ENCODE measurements around the gene SMOC2. TPM values are rescaled to one million over a fixed set of nuclear protein-coding genes. Genes with fewer than 3 reads are reported as not detected.
"Not testable (repeated sequence)": the region's sequence is repeated elsewhere in the genome, so short reads cannot be mapped to it uniquely, and the experiment has no call there.

SMOC2 gene
- total RNA-seq, 4 donors from 2014 or later, result 10.7 to 14.9 (median 13.7) TPM

GRCh38 chr6:168690271-168690670 lies 249.3 kb downstream of the SMOC2 start:
- Histone ChIP-seq H3K36me3 (no peaks in the 10 kb centered on the region), H3K27ac (no peak overlapping the region), H3K4me1 (no peaks in the 10 kb centered on the region), H3K4me3 (no peak overlapping the region), H3K9me3 (no peaks in the 10 kb centered on the region), H3K27me3 (no peaks in the 10 kb centered on the region)
- DNase-seq, result no peak
- no peak for TF ChIP-seq CTCF (IDR thresholded peaks at IDR 0.05)
- no peak for TF ChIP-seq POLR2A (IDR thresholded peaks at IDR 0.05)

GRCh38 chr6:168691774-168692173 lies 250.8 kb downstream of the SMOC2 start:
- Histone ChIP-seq H3K27me3 (no peaks in the 10 kb centered on the region), H3K4me1 (no peaks in the 10 kb centered on the region), H3K36me3 (no peaks in the 10 kb centered on the region), H3K9me3 (no peaks in the 10 kb centered on the region), H3K27ac (no peak overlapping the region), H3K4me3 (no peak overlapping the region)
- TF ChIP-seq CTCF (IDR thresholded peaks at IDR 0.05) (no peak), POLR2A (IDR thresholded peaks at IDR 0.05) (no peak)
- DNase-seq, result no peak

- TF ChIP-seq POLR2A (IDR thresholded peaks at IDR 0.05) (no peak), CTCF (IDR thresholded peaks at IDR 0.05) (no peak)
- H3K9me3 ChIP-seq, result no peaks in the 10 kb centered on the region
- H3K4me3 ChIP-seq, result no peak overlapping the region
- H3K4me1 ChIP-seq, result no peaks in the 10 kb centered on the region
- H3K27me3 ChIP-seq, result no peaks in the 10 kb centered on the region
- H3K36me3 ChIP-seq, result no peaks in the 10 kb centered on the region
- no peak for DNase-seq
- no peak overlapping the region for H3K27ac ChIP-seq
Measured at GRCh38 chr6:168692193-168692914, 251.4 kb downstream of the SMOC2 start.

- not testable (repeated sequence) for H3K4me1 ChIP-seq, H3K9me3 ChIP-seq, H3K4me3 ChIP-seq, H3K27me3 ChIP-seq, H3K27ac ChIP-seq, H3K36me3 ChIP-seq, DNase-seq
Measured at GRCh38 chr6:168692915-168693257, 251.9 kb downstream of the SMOC2 start.

GRCh38 chr6:168694797-168695196 lies 253.8 kb downstream of the SMOC2 start:
- H3K36me3 ChIP-seq, DNase-seq, H3K9me3 ChIP-seq: not testable (repeated sequence)

GRCh38 chr6:168695701-168696100 lies 254.7 kb downstream of the SMOC2 start:
- no peak overlapping the region for H3K27ac ChIP-seq
- TF ChIP-seq POLR2A (IDR thresholded peaks at IDR 0.05) (no peak), CTCF (IDR thresholded peaks at IDR 0.05) (no peak)
- H3K9me3 ChIP-seq, result no peaks in the 10 kb centered on the region
- H3K27me3 ChIP-seq, result no peaks in the 10 kb centered on the region
- no peaks in the 10 kb centered on the region for H3K4me1 ChIP-seq
- DNase-seq, result no peak
- no peak overlapping the region for H3K4me3 ChIP-seq
- no peaks in the 10 kb centered on the region for H3K36me3 ChIP-seq

More at GRCh38 chr6:168694797-168695196, 253.8 kb downstream of the SMOC2 start:
- H3K27me3 ChIP-seq, H3K27ac ChIP-seq, H3K4me3 ChIP-seq, H3K4me1 ChIP-seq: not testable (repeated sequence)

GRCh38 chr6:168698923-168699322 lies 257.9 kb downstream of the SMOC2 start:
- Histone ChIP-seq H3K36me3 (no peaks in the 10 kb centered on the region), H3K4me3 (no peak overlapping the region), H3K27ac (no peak overlapping the region), H3K4me1 (no peaks in the 10 kb centered on the region), H3K27me3 (no peaks in the 10 kb centered on the region), H3K9me3 (no peaks in the 10 kb centered on the region)
- DNase-seq, result no peak
- TF ChIP-seq POLR2A (IDR thresholded peaks at IDR 0.05) (no peak), CTCF (IDR thresholded peaks at IDR 0.05) (no peak)

Data from Peyer's patch (tissue), 4 donors.